ENCODE measurements around the gene DNPH1. TPM values are rescaled to one million over a fixed set of nuclear protein-coding genes. Genes with fewer than 3 reads are reported as not detected.
A peak's percentile ranks its signal among the peaks of the same experiment; 100 is the strongest.

The DNPH1 gene
- total RNA-seq, 6 experiments from 2014 or later: 38.3 to 56.3 (median 49.1) TPM

- no peak overlapping the region for H3K27ac Mint-ChIP-seq
- no peak overlapping the region for H3K4me3 Mint-ChIP-seq
- TF ChIP-seq CTCF (IDR thresholded peaks at IDR 0.05): no peak
- peaks cover 21% of the 10 kb centered on the region for H3K36me3 Mint-ChIP-seq (ENCODE audit: low read depth)
- peaks cover 24% of the 10 kb centered on the region for H3K4me1 Mint-ChIP-seq (ENCODE audit: low read depth)
- DNase-seq: no peak
- H3K27me3 Mint-ChIP-seq (ENCODE audit: insufficient read depth): peaks cover 2% of the 10 kb centered on the region
- no peaks in the 10 kb centered on the region for H3K9me3 Mint-ChIP-seq
Measured at GRCh38 chr6:43186706-43187105, 42.6 kb downstream of the DNPH1 start.

DNA sequence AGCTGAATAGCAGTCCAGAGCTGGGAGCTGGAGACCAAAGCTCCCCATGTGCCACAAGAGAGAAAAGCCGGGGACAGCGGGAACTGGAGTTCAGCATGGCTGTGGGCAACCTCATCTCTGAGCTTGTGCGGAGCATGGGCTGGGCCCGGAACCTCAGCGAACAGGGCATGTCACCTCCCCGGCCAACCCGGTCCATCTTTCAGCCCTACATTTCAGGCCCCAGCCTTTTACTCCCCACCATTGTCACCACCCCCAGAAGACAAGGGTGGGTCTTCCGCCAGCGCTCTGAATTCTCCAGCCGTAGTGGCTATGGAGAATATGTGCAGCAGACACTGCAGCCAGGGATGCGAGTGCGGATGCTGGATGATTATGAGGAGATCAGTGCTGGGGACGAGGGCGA lies 43.3 kb downstream of the DNPH1 start:
- no peak for TF ChIP-seq CTCF (IDR thresholded peaks at IDR 0.05)

GRCh38 chr6:43185391-43185985 lies 43.8 kb downstream of the DNPH1 start:
- Mint-ChIP-seq H3K9me3 (no peaks in the 10 kb centered on the region), H3K27ac (no peak overlapping the region), H3K36me3 (ENCODE audit: low read depth) (peaks cover 25% of the 10 kb centered on the region), H3K4me1 (ENCODE audit: low read depth) (peaks cover 33% of the 10 kb centered on the region), H3K4me3 (no peak overlapping the region), H3K27me3 (ENCODE audit: insufficient read depth) (peaks cover 2% of the 10 kb centered on the region)
- no peak for DNase-seq
- TF ChIP-seq CTCF (IDR thresholded peaks at IDR 0.05): no peak

More for the DNA sequence above, 43.3 kb downstream of the DNPH1 start:
- Mint-ChIP-seq H3K4me3 (no peak overlapping the region), H3K27ac (no peak overlapping the region), H3K36me3 (ENCODE audit: low read depth) (peaks cover 25% of the 10 kb centered on the region), H3K4me1 (ENCODE audit: low read depth) (peaks cover 31% of the 10 kb centered on the region), H3K27me3 (ENCODE audit: insufficient read depth) (peaks cover 2% of the 10 kb centered on the region), H3K9me3 (no peaks in the 10 kb centered on the region)
- DNase-seq: no peak

GRCh38 chr6:43184268-43184985 lies 44.9 kb downstream of the DNPH1 start:
- no peak for TF ChIP-seq CTCF (IDR thresholded peaks at IDR 0.05)

GRCh38 chr6:43183441-43183840 lies 45.8 kb downstream of the DNPH1 start:
- no peak for TF ChIP-seq CTCF (IDR thresholded peaks at IDR 0.05)
- Mint-ChIP-seq H3K4me3 (peak overlapping the region; percentile 91), H3K4me1 (ENCODE audit: low read depth) (peaks cover 33% of the 10 kb centered on the region), H3K9me3 (no peaks in the 10 kb centered on the region), H3K27me3 (ENCODE audit: insufficient read depth) (peaks cover 2% of the 10 kb centered on the region), H3K36me3 (ENCODE audit: low read depth) (peaks cover 28% of the 10 kb centered on the region), H3K27ac (peak overlapping the region; percentile 61)
- no peak for DNase-seq

More at GRCh38 chr6:43184268-43184985, 44.9 kb downstream of the DNPH1 start:
- Mint-ChIP-seq H3K27me3 (ENCODE audit: insufficient read depth) (peaks cover 2% of the 10 kb centered on the region), H3K36me3 (ENCODE audit: low read depth) (peaks cover 25% of the 10 kb centered on the region), H3K4me1 (ENCODE audit: low read depth) (peaks cover 33% of the 10 kb centered on the region), H3K4me3 (no peak overlapping the region), H3K27ac (0 out of 2 replicates have a peak overlapping the region, but pooled peaks have one; percentile 19), H3K9me3 (no peaks in the 10 kb centered on the region)
- no peak for DNase-seq
